TTC549 (cell line): ENCODE results near the gene CACYBP.
"Not testable (repeated sequence)": the region's sequence is repeated elsewhere in the genome, so short reads cannot be mapped to it uniquely, and the experiment has no call there.

Source experiments
- FAIRE-seq: peaks from 2 replicates; lab custom pipeline; 2012; peaks lifted over from hg19 to GRCh38; lab: Jason Lieb, UNC

The CACYBP gene

GRCh38 chr1:175013445-175013844 is 13.7 kb downstream of the CACYBP start:
- FAIRE-seq = no peak

- no peak for FAIRE-seq
Observed at GRCh38 chr1:175015243-175015642, 15.5 kb downstream of the CACYBP start.

- FAIRE-seq = no peak
Observed at GRCh38 chr1:175019524-175019923, 19.8 kb downstream of the CACYBP start.

- FAIRE-seq = peak; percentile 99
Observed at GRCh38 chr1:175023043-175023921, 23.5 kb downstream of the CACYBP start, which contains the start of gene MRPS14. TSS of gene MRPS14 (minus strand) at chr1:175023425. CDS start at chr1:175023408, 17 bp downstream.

GRCh38 chr1:175023922-175024242 is 24.1 kb downstream of the CACYBP start:
- not testable (repeated sequence) for FAIRE-seq

GRCh38 chr1:175024773-175025172 is 25.0 kb downstream of the CACYBP start:
- FAIRE-seq = no peak

GRCh38 chr1:175033953-175034352 is 34.2 kb downstream of the CACYBP start:
- FAIRE-seq = no peak

- FAIRE-seq = no peak
Observed at GRCh38 chr1:175034775-175035174, 35.0 kb downstream of the CACYBP start.

- FAIRE-seq = no peak
Observed at GRCh38 chr1:175035865-175036264, 36.1 kb downstream of the CACYBP start.

- FAIRE-seq = no peak
Observed at GRCh38 chr1:175036476-175036875, 36.7 kb downstream of the CACYBP start.

GRCh38 chr1:175037416-175037815 is 37.7 kb downstream of the CACYBP start:
- no peak for FAIRE-seq

- no peak for FAIRE-seq
Observed at GRCh38 chr1:175040324-175040879, 40.7 kb downstream of the CACYBP start.

- FAIRE-seq = no peak
Observed at GRCh38 chr1:175042650-175043049, 42.9 kb downstream of the CACYBP start.

- no peak for FAIRE-seq
Observed at GRCh38 chr1:175043824-175044223, 44.1 kb downstream of the CACYBP start.

- FAIRE-seq = not testable (repeated sequence)
Observed at GRCh38 chr1:175044591-175044990, 44.8 kb downstream of the CACYBP start.

- FAIRE-seq = no peak
Observed at GRCh38 chr1:175045097-175045496, 45.4 kb downstream of the CACYBP start.

- no peak for FAIRE-seq
Observed at GRCh38 chr1:175045519-175045918, 45.8 kb downstream of the CACYBP start.

GRCh38 chr1:175050992-175051391 is 51.2 kb downstream of the CACYBP start:
- FAIRE-seq = no peak

- no peak for FAIRE-seq
Observed at GRCh38 chr1:175054736-175055135, 55.0 kb downstream of the CACYBP start.
